Keratinocyte (primary cell): ENCODE data around the gene DMBX1.

Experiments used
- CTCF ChIP-seq, 3 experiments: IDR thresholded peaks in 1 of 3; conservative IDR thresholded peaks in 1 of 3; optimal IDR thresholded peaks in 1 of 3; 2 replicates in 2 of 3; 3 replicates in 1 of 3; pipeline versions ENCODE3 to v1.5.1; 2011; ENCODE audit warnings: low read length in 3 of 3, mild to moderate bottlenecking in 3 of 3, moderate library complexity in 2 of 3, control low read depth in 1 of 3, inconsistent platforms in 1 of 3; ENCODE audit not compliant: insufficient read depth in 2 of 3; ENCODE audit errors: extremely low read depth in 1 of 3
- EZH2 ChIP-seq: IDR thresholded peaks from one replicate; pipeline ENCODE4 v1.6.1; 2012; ENCODE audit warnings: inconsistent platforms, mild to moderate bottlenecking, low read length, moderate library complexity

- TF ChIP-seq CTCF (optimal IDR thresholded peaks at IDR 0.05 in 1 of 3, IDR thresholded peaks at IDR 0.05 in 1 of 3, conservative IDR thresholded peaks at IDR 0.05 in 1 of 3; ENCODE audit: extremely low read depth in 1 of 3, insufficient read depth in 2 of 3, low read length in 3 of 3) (no peak), EZH2 (peak; percentile 29)
These were observed 3.1 kb upstream of the DMBX1 start for GRCh38 chr1:46486432-46487015.
